Activated naive CD4-positive, alpha-beta T cell treated with anti-CD3 and anti-CD28 coated beads for 36 hours (primary cell): ENCODE measurements around the gene VOPP1. TPM values are rescaled to one million over a fixed set of nuclear protein-coding genes. Genes with fewer than 3 reads are reported as not detected.

ENCODE experiments used
- CTCF ChIA-PET: fragments of 350-600 bp; sonication (Branson Sonifier 250); formaldehyde crosslinking; loops from one replicate; lab custom pipeline; 2021; ENCODE audit warnings: antibody characterized with exemption; lab: Charles Lee
- DNase-seq: peaks from one replicate; pipeline ENCODE4 v3.0.0-alpha.2; 2020
- H3K27ac Mint-ChIP-seq: one replicate; pipeline ENCODE4 v1.8.0; 2021; ENCODE audit warnings: mild to moderate bottlenecking, mixed read lengths
- H3K27me3 Mint-ChIP-seq: one replicate; pipeline ENCODE4 v1.8.0; 2021; ENCODE audit warnings: low read depth, mixed read lengths
- H3K36me3 Mint-ChIP-seq: one replicate; pipeline ENCODE4 v1.8.0; 2021; ENCODE audit warnings: low read depth, mixed read lengths
- H3K4me1 Mint-ChIP-seq: one replicate; pipeline ENCODE4 v1.8.0; 2021; ENCODE audit warnings: low read depth, mixed read lengths
- H3K4me3 Mint-ChIP-seq: one replicate; pipeline ENCODE4 v1.8.0; 2021; ENCODE audit warnings: mild to moderate bottlenecking, moderate library complexity, mixed read lengths
- H3K9me3 Mint-ChIP-seq: one replicate; pipeline ENCODE4 v1.8.0; 2021; ENCODE audit warnings: mixed read lengths
- intact Hi-C: fragments of 100-400 bp; cut with micrococcal nuclease; formaldehyde crosslinking; loops from one replicate; pipeline ENCODE4 v1.15.1; 2023
- total RNA-seq, 2 experiments: library from RNA; stranded (reverse); gene quantifications; one replicate each; pipeline ENCODE4 v1.2.3, GENCODE V29; 2021

VOPP1 gene
- total RNA-seq, 2 experiments from 2014 or later: 100 to 102 TPM

DNA sequence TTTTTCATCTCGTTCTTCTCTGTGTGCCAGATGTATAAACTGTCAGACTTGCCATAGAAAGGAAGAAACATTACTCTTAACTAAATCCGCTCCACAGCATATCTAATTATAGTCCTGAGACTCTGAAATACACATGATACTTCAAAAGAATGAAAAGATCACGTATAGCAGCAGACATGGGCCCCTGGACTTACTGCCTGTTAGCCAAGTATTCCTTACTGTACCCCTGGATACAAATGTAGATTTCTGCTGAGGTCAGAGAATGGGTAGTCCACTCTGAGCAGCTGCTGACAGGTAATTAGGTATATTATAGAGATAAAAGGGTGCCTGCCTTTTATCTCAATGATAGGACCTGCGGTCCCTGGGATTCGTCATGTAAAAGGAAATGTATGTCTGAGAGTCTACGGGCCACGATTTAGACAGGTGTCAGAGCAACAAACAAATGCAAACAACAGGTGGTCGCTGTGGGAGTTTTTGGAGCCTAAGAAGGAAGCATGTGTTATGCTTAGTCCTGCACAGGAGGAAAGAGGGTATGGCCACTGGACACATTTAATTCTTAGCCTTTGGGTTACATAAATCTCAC, 69.4 kb downstream of the VOPP1 start:
- intact Hi-C loops: no loop called here
- H3K9me3 Mint-ChIP-seq: no peaks in the 10 kb centered on the region
- no peak for DNase-seq
- no peak overlapping the region for H3K4me3 Mint-ChIP-seq
- peak overlapping the region; percentile 17 for H3K27ac Mint-ChIP-seq
- peaks cover 45% of the 10 kb centered on the region for H3K36me3 Mint-ChIP-seq
- CTCF ChIA-PET: no interaction called here
- H3K4me1 Mint-ChIP-seq: peaks cover 73% of the 10 kb centered on the region
- H3K27me3 Mint-ChIP-seq: no peaks in the 10 kb centered on the region

DNA sequence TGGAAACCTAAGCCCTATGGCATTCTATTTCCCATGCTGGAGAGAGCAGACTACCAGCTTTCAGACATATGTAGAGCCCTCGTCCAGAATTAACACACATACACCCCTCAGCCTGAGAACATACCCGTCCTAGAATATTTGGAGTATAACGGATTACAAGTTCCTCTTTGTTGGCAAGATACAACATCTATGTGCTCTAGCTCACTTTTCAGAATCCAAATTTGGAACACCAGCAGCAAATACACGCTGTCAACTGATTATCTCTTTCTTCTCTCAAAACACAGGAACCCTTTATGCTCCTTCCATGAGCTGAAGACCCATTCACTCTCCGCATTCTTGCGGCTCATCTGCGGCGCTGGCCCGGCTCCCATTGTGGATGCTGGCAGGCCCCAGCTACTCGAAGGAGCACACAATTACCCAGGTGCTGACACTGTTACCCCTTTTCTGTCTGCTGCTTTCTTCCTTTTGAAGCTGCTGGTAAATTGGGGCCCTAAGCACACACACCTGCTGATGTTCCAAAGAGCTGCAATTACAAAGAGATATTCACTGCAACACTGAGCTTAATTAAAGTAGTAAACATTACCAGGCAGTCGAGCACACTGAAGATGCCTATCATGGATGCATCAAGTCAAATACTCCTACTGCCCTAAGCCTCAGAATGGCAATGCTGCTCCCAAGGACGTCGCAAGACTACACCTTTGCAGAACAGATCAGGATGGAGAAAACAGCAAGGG, 70.0 kb downstream of the VOPP1 start:
- H3K27ac Mint-ChIP-seq: no peak overlapping the region
- no peaks in the 10 kb centered on the region for H3K9me3 Mint-ChIP-seq

DNA sequence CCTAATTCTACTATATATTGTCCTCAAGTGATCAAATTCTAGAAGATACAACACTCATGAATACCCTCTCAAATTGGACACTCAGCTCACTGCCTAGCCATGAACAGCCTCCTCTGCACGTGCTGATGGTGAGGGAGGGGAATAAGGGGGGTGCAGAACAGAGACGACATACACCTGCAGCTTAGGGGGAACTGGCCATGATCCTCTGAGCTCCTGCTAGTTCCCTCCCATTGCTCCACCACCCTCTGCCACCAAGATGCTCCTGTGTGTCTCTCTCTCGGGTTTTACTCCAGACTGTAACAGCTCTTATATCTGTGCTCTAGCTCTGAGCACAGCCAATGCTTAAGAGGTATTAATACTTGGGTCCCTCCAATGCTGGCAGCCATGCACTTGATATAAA, 70.7 kb downstream of the VOPP1 start:
- no peak overlapping the region for H3K27ac Mint-ChIP-seq
- H3K4me1 Mint-ChIP-seq: peaks cover 63% of the 10 kb centered on the region
- intact Hi-C loops: no loop called here
- CTCF ChIA-PET: interaction anchor here (1.1 to 1.5 kb wide), 3 partner anchors 14 to 69 kb away, joined by 3 to 5 read pairs (median 5); no protein-coding TSS in a partner anchor
- peaks cover 39% of the 10 kb centered on the region for H3K36me3 Mint-ChIP-seq
- no peak overlapping the region for H3K4me3 Mint-ChIP-seq
- no peaks in the 10 kb centered on the region for H3K9me3 Mint-ChIP-seq
- no peak for DNase-seq
- no peaks in the 10 kb centered on the region for H3K27me3 Mint-ChIP-seq

More for the DNA sequence above, 70.0 kb downstream of the VOPP1 start:
- DNase-seq: no peak
- CTCF ChIA-PET: interaction anchor here (1.1 to 1.5 kb wide), 3 partner anchors 13 to 70 kb away, joined by 3 to 5 read pairs (median 5); no protein-coding TSS in a partner anchor
- Mint-ChIP-seq H3K36me3 (peaks cover 40% of the 10 kb centered on the region), H3K4me3 (no peak overlapping the region), H3K27me3 (no peaks in the 10 kb centered on the region), H3K4me1 (peaks cover 70% of the 10 kb centered on the region)
- intact Hi-C loops: no loop called here

DNA sequence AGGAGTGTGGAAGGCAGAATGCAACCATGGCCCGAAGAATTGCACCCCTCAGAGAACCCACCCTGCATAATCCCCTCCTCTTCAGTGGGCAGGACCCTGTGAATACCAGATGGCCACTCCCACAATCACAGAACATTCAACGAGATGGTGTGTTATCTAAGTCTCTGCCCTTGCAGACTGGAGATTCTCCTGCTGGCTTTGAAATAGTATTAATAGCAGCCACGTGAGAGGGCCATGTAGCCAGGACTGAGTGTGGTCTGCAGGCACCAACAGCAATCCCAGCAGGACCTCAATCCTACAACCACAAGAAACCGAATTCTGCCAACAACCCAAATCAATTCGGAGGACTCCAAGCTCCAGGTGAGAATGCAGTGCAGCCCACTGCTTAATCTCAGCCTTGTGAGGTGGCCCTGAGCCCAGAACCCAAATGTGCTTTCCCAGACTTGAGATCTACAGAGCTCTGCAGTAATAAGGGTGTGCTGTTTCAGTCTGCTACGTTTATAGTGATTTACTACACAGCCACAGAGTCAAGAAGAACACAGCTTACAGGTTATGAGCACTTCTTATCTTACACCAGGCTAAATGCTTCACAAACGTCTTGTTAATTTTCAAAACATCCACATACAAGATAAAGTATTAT, 72.1 kb downstream of the VOPP1 start:
- Mint-ChIP-seq H3K27me3 (no peaks in the 10 kb centered on the region), H3K4me1 (peaks cover 54% of the 10 kb centered on the region), H3K4me3 (no peak overlapping the region), H3K36me3 (peaks cover 46% of the 10 kb centered on the region), H3K27ac (no peak overlapping the region), H3K9me3 (no peaks in the 10 kb centered on the region)
- CTCF ChIA-PET: no interaction called here
- intact Hi-C loops: no loop called here
- DNase-seq: no peak

DNA sequence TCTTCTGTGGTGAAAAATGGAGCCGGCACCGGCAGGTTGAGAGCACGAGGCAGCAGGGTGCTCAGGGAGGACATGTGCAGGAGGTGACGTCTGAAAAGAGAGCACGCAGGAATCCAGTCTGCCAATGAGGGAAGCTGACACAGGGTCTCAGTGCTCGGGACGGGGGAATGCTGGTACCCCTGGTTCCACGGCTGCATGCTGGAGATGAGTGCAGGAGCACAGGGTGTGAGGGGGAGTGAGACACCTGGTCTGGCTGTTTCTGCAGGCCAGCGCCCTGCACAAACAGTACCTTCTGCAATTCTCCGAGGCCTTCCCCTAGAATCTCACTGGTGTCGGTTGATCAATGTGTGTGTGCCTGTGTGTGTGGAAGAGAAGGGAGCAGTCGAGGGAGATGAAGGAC, 72.7 kb downstream of the VOPP1 start:
- Mint-ChIP-seq H3K9me3 (no peaks in the 10 kb centered on the region), H3K36me3 (peaks cover 45% of the 10 kb centered on the region), H3K27ac (no peak overlapping the region), H3K4me1 (peaks cover 50% of the 10 kb centered on the region), H3K4me3 (no peak overlapping the region), H3K27me3 (no peaks in the 10 kb centered on the region)
- CTCF ChIA-PET: interaction anchor here (0.6 kb wide), 1 partner anchor 143 kb away, joined by 3 read pairs; no protein-coding TSS in a partner anchor
- intact Hi-C loops: no loop called here
- DNase-seq: no peak

DNA sequence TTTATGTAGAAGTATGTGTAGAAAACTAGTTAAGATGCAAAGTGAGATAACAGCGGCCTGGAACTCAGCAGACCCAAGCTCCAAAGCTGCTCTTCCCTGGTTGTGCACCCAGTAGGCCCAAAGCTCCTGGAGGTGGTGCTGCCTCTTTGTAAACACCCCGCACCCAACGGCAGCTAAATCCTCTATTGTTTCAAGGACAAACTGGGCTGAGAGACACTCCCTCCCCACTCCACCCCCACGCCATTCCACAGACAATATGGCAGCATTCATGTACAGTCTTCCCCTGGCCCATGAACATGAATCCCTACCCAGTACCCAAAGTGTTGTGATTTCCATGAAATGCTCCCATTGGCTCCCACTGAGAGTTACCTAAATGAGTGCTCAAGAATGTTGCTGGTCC, 73.5 kb downstream of the VOPP1 start:
- intact Hi-C loops: no loop called here
- CTCF ChIA-PET: interaction anchor here (0.6 kb wide), 1 partner anchor 144 kb away, joined by 3 read pairs; no protein-coding TSS in a partner anchor
- DNase-seq: no peak
- H3K9me3 Mint-ChIP-seq: no peaks in the 10 kb centered on the region
- H3K27ac Mint-ChIP-seq: no peak overlapping the region
- H3K36me3 Mint-ChIP-seq: peaks cover 42% of the 10 kb centered on the region
- H3K27me3 Mint-ChIP-seq: no peaks in the 10 kb centered on the region
- H3K4me1 Mint-ChIP-seq: peaks cover 47% of the 10 kb centered on the region
- no peak overlapping the region for H3K4me3 Mint-ChIP-seq

DNA sequence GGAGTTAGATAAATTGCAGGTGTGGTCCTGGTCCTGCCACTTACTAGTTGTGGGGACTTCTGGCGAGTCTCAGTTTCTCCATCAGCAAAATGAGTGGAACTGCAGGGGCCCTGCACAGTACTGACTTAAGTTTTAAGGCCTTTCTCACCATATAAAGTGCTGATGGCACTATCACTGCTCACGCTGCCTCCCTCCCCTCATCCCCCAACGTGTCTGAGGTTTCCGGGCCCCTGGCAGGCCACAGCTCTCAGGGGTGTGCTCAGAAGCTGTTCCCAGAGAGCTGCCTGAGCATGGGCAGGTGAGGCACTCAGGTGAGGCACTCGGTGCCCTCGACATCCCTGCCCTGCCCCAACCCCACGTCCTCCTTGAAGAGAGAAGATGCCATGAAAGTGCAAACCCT, 74.2 kb downstream of the VOPP1 start:
- H3K4me3 Mint-ChIP-seq: no peak overlapping the region
- H3K27me3 Mint-ChIP-seq: no peaks in the 10 kb centered on the region
- peaks cover 48% of the 10 kb centered on the region for H3K4me1 Mint-ChIP-seq
- intact Hi-C loops: no loop called here
- H3K27ac Mint-ChIP-seq: no peak overlapping the region
- H3K36me3 Mint-ChIP-seq: peaks cover 44% of the 10 kb centered on the region
- DNase-seq: no peak
- H3K9me3 Mint-ChIP-seq: no peaks in the 10 kb centered on the region
- CTCF ChIA-PET: no interaction called here

DNA sequence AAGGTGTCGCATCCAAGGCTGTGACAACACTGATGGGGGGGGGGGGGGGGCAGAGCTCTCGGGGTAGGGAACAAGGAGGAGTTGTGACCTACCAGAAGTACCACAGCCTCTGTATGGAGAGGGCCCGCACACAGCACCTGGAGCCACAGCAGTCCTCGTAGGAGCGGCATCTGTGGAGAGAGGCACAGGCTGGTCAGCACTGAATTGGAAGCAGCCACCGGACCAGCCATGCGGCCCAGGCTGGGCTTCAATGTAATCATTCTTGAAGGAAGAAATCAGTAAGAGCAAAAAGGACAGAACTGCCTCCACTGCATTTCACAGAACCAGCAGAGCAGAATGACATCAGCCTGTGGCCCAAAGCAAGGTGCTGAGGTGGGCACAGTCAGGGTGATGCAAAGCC, 74.8 kb downstream of the VOPP1 start:
- CTCF ChIA-PET: no interaction called here
- intact Hi-C loops: no loop called here
- Mint-ChIP-seq H3K9me3 (no peaks in the 10 kb centered on the region), H3K4me3 (no peak overlapping the region), H3K36me3 (peaks cover 47% of the 10 kb centered on the region), H3K27ac (no peak overlapping the region), H3K4me1 (peaks cover 48% of the 10 kb centered on the region), H3K27me3 (no peaks in the 10 kb centered on the region)
- DNase-seq: no peak

DNA sequence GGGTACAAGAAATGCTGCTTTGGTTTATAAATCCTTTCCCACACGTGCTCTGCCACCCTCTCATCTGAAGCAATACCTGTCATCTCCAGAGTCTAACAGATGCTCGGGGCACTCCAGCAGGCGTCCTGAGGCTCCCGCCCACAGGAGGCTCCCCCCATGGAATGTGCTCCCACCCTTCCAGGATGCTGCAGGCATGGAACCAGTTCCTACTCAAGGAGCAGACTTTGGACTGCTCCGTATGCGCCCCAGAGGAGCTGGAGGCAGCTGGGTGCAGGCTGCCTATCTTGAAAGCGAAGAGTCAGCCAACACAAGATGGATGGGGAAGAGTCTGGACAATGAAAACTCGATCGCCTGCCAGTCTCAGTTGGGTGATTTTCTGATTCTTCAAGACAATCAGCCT, 75.4 kb downstream of the VOPP1 start:
- CTCF ChIA-PET: no interaction called here
- DNase-seq: no peak
- intact Hi-C loops: no loop called here
- H3K27me3 Mint-ChIP-seq: no peaks in the 10 kb centered on the region
- peaks cover 48% of the 10 kb centered on the region for H3K4me1 Mint-ChIP-seq
- H3K27ac Mint-ChIP-seq: no peak overlapping the region
- H3K4me3 Mint-ChIP-seq: no peak overlapping the region
- no peaks in the 10 kb centered on the region for H3K9me3 Mint-ChIP-seq
- peaks cover 44% of the 10 kb centered on the region for H3K36me3 Mint-ChIP-seq

DNA sequence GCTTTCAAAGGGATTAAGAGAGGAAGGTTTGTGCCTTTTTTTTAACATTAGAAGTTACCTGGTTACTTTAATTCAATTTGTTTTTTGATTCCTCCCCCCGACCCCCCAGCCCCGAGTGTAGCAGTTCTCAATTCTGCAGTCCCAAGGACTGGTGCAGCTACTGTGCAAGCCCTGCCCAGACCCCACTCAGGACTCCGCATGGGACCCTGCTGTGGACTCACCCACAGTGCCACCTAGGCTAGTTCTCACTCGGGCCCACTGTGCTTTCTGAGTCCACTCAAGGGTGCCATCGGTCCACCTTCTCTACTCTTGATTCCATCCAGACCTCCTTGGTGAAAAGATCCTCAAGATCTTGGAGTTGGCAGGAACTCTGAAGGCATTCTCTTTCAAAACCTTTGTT, 77.4 kb downstream of the VOPP1 start:
- no peaks in the 10 kb centered on the region for H3K9me3 Mint-ChIP-seq
- peaks cover 57% of the 10 kb centered on the region for H3K36me3 Mint-ChIP-seq
- intact Hi-C loops: no loop called here
- CTCF ChIA-PET: no interaction called here
- peaks cover 41% of the 10 kb centered on the region for H3K4me1 Mint-ChIP-seq
- no peak overlapping the region for H3K4me3 Mint-ChIP-seq
- H3K27ac Mint-ChIP-seq: peak overlapping the region; percentile 26
- DNase-seq: no peak
- no peaks in the 10 kb centered on the region for H3K27me3 Mint-ChIP-seq

DNA sequence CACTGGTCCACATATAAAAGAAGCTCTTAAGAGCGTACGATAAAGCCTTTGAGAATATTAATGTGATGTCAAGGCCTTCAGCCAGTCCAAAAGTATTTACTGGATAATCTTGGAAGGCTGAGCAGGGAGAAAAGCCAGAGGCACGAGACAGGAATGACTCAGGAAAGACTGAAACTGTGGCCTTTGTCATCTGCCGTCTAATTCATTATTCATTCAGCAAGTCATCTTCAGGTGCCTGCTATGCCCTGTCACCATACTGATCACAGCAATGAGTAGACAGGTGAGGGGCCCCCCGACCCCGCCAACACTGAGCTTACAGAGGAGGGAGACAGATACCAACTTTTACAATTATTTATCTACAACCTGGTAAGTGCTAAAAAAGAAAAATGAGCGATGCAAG, 78.9 kb downstream of the VOPP1 start:
- Mint-ChIP-seq H3K9me3 (no peaks in the 10 kb centered on the region), H3K36me3 (peaks cover 64% of the 10 kb centered on the region), H3K27ac (no peak overlapping the region), H3K4me1 (peaks cover 39% of the 10 kb centered on the region), H3K4me3 (no peak overlapping the region), H3K27me3 (no peaks in the 10 kb centered on the region)
- CTCF ChIA-PET: interaction anchor here (1.2 kb wide), 1 partner anchor 10 kb away, joined by 3 read pairs; no protein-coding TSS in a partner anchor
- intact Hi-C loops: no loop called here
- peak; percentile 31 for DNase-seq

DNA sequence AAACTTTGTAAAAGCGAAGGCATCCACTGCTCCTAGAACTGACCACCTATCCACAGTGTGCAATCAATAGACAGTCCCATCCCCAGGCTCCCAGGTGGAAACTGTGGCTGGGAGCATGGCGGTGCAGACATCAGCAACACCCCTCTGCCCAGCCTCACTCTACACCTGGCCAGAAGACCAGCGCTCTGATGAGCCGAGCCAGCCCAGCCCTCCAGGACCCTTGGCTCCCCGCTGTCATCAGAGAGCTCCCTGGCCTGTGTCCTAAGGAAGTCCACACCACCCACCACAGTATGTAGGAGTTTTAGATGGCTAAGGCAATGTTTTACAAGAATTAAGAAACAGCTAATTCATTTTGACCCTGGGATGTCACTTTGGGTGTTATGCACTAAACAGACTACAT, 81.0 kb downstream of the VOPP1 start:
- intact Hi-C loops: no loop called here
- CTCF ChIA-PET: no interaction called here
- H3K4me3 Mint-ChIP-seq: no peak overlapping the region
- DNase-seq: no peak
- H3K36me3 Mint-ChIP-seq: peaks cover 73% of the 10 kb centered on the region
- H3K27me3 Mint-ChIP-seq: no peaks in the 10 kb centered on the region
- H3K9me3 Mint-ChIP-seq: no peaks in the 10 kb centered on the region
- H3K27ac Mint-ChIP-seq: no peak overlapping the region
- peaks cover 52% of the 10 kb centered on the region for H3K4me1 Mint-ChIP-seq
